Liver (tissue), 9 donors: ENCODE measurements around the gene CDC25A. TPM values are rescaled to one million over a fixed set of nuclear protein-coding genes. Genes with fewer than 3 reads are reported as not detected.

Experiments
- DNase-seq: peaks from one replicate; pipeline ENCODE4 v3.0.0-alpha.2; 2017; ENCODE audit warnings: low spot score
- H3K27ac ChIP-seq, 2 donors: one replicate each; pipeline ENCODE4 v1.7.0; 2013; ENCODE audit warnings: inconsistent platforms in 2 of 2, low read length in 2 of 2, control low read depth in 1 of 2, low read depth in 1 of 2, mild to moderate bottlenecking in 1 of 2
- H3K27me3 ChIP-seq, 4 donors: one replicate each; pipeline versions ENCODE4 v1.6.1 to v1.7.0; 2013; ENCODE audit warnings: low read length in 3 of 4, inconsistent platforms in 1 of 4, mild to moderate bottlenecking in 1 of 4, moderate library complexity in 1 of 4; ENCODE audit not compliant: control insufficient read depth in 4 of 4, insufficient read depth in 4 of 4
- H3K36me3 ChIP-seq, 4 donors: one replicate each; pipeline versions ENCODE4 v1.6.1 to v1.7.0; 2013; ENCODE audit warnings: low read length in 3 of 4, mild to moderate bottlenecking in 3 of 4, low read depth in 1 of 4, moderate library complexity in 1 of 4; ENCODE audit not compliant: control insufficient read depth in 4 of 4, insufficient read depth in 3 of 4
- H3K4me1 ChIP-seq, 4 donors: one replicate each; pipeline versions ENCODE4 v1.6.1 to v1.7.0; 2013; ENCODE audit warnings: low read length in 3 of 4, mild to moderate bottlenecking in 3 of 4, moderate library complexity in 1 of 4; ENCODE audit not compliant: control insufficient read depth in 4 of 4, insufficient read depth in 4 of 4
- H3K4me3 ChIP-seq, 3 donors: one replicate each; pipeline versions ENCODE4 v1.6.1 to v1.7.0; 2013; ENCODE audit warnings: low read length in 3 of 3, control low read depth in 1 of 3, low read depth in 1 of 3, mild to moderate bottlenecking in 1 of 3
- H3K9ac ChIP-seq, 2 donors: one replicate each; pipeline ENCODE4 v1.7.0; 2013; ENCODE audit warnings: low read length in 2 of 2, mild to moderate bottlenecking in 2 of 2, moderate library complexity in 2 of 2, control low read depth in 1 of 2, low read depth in 1 of 2
- H3K9me3 ChIP-seq, 4 donors: one replicate each; pipeline versions ENCODE4 v1.6.1 to v1.7.0; 2013; ENCODE audit warnings: low read length in 3 of 4; ENCODE audit not compliant: control insufficient read depth in 4 of 4
- ATF3 ChIP-seq: IDR thresholded peaks from 2 replicates; pipeline ENCODE4 v1.6.1; 2016; ENCODE audit warnings: antibody characterized with exemption
- EGR1 ChIP-seq, 2 donors: IDR thresholded peaks; 2 replicates each; pipeline ENCODE4 v1.6.1; 2016 to 2018; ENCODE audit warnings: antibody characterized with exemption in 2 of 2, low read depth in 2 of 2
- FOXA1 ChIP-seq: IDR thresholded peaks from 2 replicates; pipeline ENCODE4 v1.6.1; 2016; ENCODE audit warnings: antibody characterized with exemption
- FOXA2 ChIP-seq: IDR thresholded peaks from 2 replicates; pipeline ENCODE4 v1.6.1; 2016; ENCODE audit warnings: antibody characterized with exemption
- GABPA ChIP-seq, 2 donors: IDR thresholded peaks in 1 of 2; conservative IDR thresholded peaks in 1 of 2; 2 replicates each; pipeline ENCODE4 v1.6.1; 2016; ENCODE audit warnings: antibody characterized with exemption in 2 of 2, mild to moderate bottlenecking in 1 of 2, moderate library complexity in 1 of 2
- HNF4A ChIP-seq, 2 donors: conservative IDR thresholded peaks; 2 replicates each; pipeline ENCODE4 v1.6.1; 2016; ENCODE audit warnings: antibody characterized with exemption in 2 of 2, mild to moderate bottlenecking in 2 of 2
- HNF4G ChIP-seq: IDR thresholded peaks from 2 replicates; pipeline ENCODE4 v1.6.1; 2016; ENCODE audit warnings: antibody characterized with exemption
- JUND ChIP-seq, 2 donors: IDR thresholded peaks; 2 replicates each; pipeline ENCODE4 v1.6.1; 2016; ENCODE audit warnings: antibody characterized with exemption in 2 of 2
- MAX ChIP-seq: IDR thresholded peaks from 2 replicates; pipeline ENCODE4 v1.6.1; 2016; ENCODE audit warnings: antibody characterized with exemption
- NR2F2 ChIP-seq: IDR thresholded peaks from 2 replicates; pipeline ENCODE4 v1.6.1; 2016; ENCODE audit warnings: antibody characterized with exemption
- RAD21 ChIP-seq, 2 donors: IDR thresholded peaks; 2 replicates each; pipeline ENCODE4 v1.6.1; 2016; ENCODE audit warnings: antibody characterized with exemption in 2 of 2, mild to moderate bottlenecking in 2 of 2
- REST ChIP-seq: IDR thresholded peaks from 2 replicates; pipeline ENCODE4 v1.6.1; 2016; ENCODE audit warnings: antibody characterized with exemption, mild to moderate bottlenecking
- RXRA ChIP-seq, 2 donors: IDR thresholded peaks; 2 replicates each; pipeline ENCODE4 v1.6.1; 2017 to 2018; ENCODE audit warnings: antibody characterized with exemption in 2 of 2, mild to moderate bottlenecking in 1 of 2
- SP1 ChIP-seq: IDR thresholded peaks from 2 replicates; pipeline ENCODE4 v1.6.1; 2018; ENCODE audit warnings: antibody characterized with exemption, mild to moderate bottlenecking
- TAF1 ChIP-seq: conservative IDR thresholded peaks from 2 replicates; pipeline ENCODE4 v1.6.1; 2016; ENCODE audit warnings: antibody characterized with exemption, mild to moderate bottlenecking
- YY1 ChIP-seq: IDR thresholded peaks from 2 replicates; pipeline ENCODE4 v1.6.1; 2016; ENCODE audit warnings: antibody characterized with exemption, mild to moderate bottlenecking
- WGBS: extraction: QIAGEN DNeasy Blood & Tissue Kit; methylation state at CpG from one replicate; pipeline ENCODE4 v1.1.7; 2013; 5-methylcytosine and 5-hydroxymethylcytosine counted together
- polyA plus RNA-seq, 2 donors: library from polyadenylated mRNA; stranded (reverse) in 1 of 2; unstranded in 1 of 2; fragments of 200-250 nt in 1 of 2; fragments of >200 nt in 1 of 2; fragmentation: Nextera tagmentation in 1 of 2; extraction: Ambion mirVana in 1 of 2; gene quantifications; one replicate each; pipeline versions ENCODE4 v1.2.1 to v1.2.3, GENCODE V29; 2013 to 2015
- total RNA-seq, 2 donors: library from RNA; depleted of rRNA; stranded (reverse); fragments of >200 nt; gene quantifications; one replicate each; pipeline ENCODE4 v1.2.3, GENCODE V29; 2014
- TF ChIP-seq, protein P1 (sequence below): fragments of 150-350 bp; IDR thresholded peaks from 2 replicates; pipeline ENCODE4 v1.5.1; 2017; ENCODE audit warnings: improper control_type of control experiment, low read depth, low read length; ENCODE audit not compliant: missing input control
- donor health status: healthy.
- donor health status: healthy.
- donor health status: healthy.
- donor health status: healthy.
- donor health status: healthy.

CDC25A gene
- total and polyA plus RNA-seq, 4 donors, result 0.18 to 29.6 (median 0.60) TPM

GRCh38 chr3:48157950-48158376 is 30.3 kb downstream of the CDC25A start:
- no peak overlapping the region for H3K4me3 ChIP-seq

DNA sequence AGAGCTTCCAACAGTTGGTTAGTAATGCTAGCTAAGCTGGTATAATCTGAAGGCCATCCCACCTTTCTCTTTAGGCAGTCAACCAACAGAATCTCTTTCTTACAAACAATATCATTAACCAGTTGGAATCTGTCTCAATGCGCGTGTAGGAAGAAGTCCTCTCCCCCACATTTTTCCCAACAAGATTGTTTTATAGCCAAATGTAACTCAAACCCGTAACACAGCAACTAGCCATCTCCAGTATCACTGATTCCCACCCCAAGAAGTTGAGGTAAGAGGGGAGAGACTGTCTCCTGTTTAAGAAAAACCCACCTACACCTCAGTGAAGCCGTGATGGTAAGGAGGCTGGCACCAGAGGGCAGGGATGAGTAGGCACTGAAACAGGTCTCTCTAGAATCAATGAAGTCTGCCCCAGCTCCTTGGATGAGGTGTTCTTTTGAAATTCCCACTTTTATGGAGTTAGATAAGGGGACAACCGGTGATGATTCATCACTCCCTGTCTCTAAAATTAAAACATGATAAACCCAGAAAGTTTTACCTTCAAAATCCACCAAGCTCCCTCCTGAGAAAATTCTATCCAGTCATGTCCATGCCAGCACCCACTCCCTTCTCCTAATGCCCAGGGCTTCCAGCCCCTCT is 30.9 kb downstream of the CDC25A start:
- H3K4me3 ChIP-seq, result no peak overlapping the region
- no peak overlapping the region for H3K27ac ChIP-seq
- no peak for DNase-seq

More at GRCh38 chr3:48157950-48158376, 30.3 kb downstream of the CDC25A start:
- Histone ChIP-seq H3K36me3 (peaks cover 0 to 2% (median 0%) of the 10 kb centered on the region in 4 donors), H3K9ac (no peak overlapping the region), H3K27ac (no peak overlapping the region), H3K4me1 (no peaks in the 10 kb centered on the region), H3K27me3 (no peaks in the 10 kb centered on the region), H3K9me3 (no peaks in the 10 kb centered on the region)
- peak; percentile 63 for DNase-seq
- WGBS, result 76% methylated on average over 5 of the region's 5 CpGs
- TF ChIP-seq HNF4A (conservative IDR thresholded peaks at IDR 0.05) (no peak), REST (no peak), YY1 (no peak), NR2F2 (no peak), MAX (no peak), TAF1 (no peak), GABPA (IDR thresholded peaks at IDR 0.05 in 1 of 2, conservative IDR thresholded peaks at IDR 0.05 in 1 of 2) (no peak), EGR1 (IDR thresholded peaks at IDR 0.05; ENCODE audit: low read depth in 2 of 2) (no peak), RXRA (IDR thresholded peaks at IDR 0.05) (no peak), FOXA1 (no peak), RAD21 (IDR thresholded peaks at IDR 0.05) (peak; percentile 68 to 78), JUND (IDR thresholded peaks at IDR 0.05) (no peak)
- TF ChIP-seq, protein P1, sequence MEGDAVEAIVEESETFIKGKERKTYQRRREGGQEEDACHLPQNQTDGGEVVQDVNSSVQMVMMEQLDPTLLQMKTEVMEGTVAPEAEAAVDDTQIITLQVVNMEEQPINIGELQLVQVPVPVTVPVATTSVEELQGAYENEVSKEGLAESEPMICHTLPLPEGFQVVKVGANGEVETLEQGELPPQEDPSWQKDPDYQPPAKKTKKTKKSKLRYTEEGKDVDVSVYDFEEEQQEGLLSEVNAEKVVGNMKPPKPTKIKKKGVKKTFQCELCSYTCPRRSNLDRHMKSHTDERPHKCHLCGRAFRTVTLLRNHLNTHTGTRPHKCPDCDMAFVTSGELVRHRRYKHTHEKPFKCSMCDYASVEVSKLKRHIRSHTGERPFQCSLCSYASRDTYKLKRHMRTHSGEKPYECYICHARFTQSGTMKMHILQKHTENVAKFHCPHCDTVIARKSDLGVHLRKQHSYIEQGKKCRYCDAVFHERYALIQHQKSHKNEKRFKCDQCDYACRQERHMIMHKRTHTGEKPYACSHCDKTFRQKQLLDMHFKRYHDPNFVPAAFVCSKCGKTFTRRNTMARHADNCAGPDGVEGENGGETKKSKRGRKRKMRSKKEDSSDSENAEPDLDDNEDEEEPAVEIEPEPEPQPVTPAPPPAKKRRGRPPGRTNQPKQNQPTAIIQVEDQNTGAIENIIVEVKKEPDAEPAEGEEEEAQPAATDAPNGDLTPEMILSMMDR, result peak; percentile 52

More for the DNA sequence above, 30.9 kb downstream of the CDC25A start:
- TF ChIP-seq SP1 (no peak), TAF1 (no peak), HNF4G (no peak), YY1 (no peak), JUND (IDR thresholded peaks at IDR 0.05) (no peak), RXRA (IDR thresholded peaks at IDR 0.05) (no peak), RAD21 (IDR thresholded peaks at IDR 0.05) (no peak), NR2F2 (no peak), ATF3 (no peak), FOXA2 (no peak)
- TF ChIP-seq, protein P1, result no peak
- H3K9ac ChIP-seq, result no peak overlapping the region
- no peaks in the 10 kb centered on the region for H3K27me3 ChIP-seq
- H3K4me1 ChIP-seq, result peaks cover 0 to under 1% (median 0%) of the 10 kb centered on the region in 4 donors
- no peaks in the 10 kb centered on the region for H3K9me3 ChIP-seq
- 94% methylated on average over 5 of the region's 5 CpGs for WGBS
- peaks cover 0 to under 1% (median 0%) of the 10 kb centered on the region in 4 donors for H3K36me3 ChIP-seq
